CD4-positive, alpha-beta T cell treated with Interleukin-17A for 4 hours (primary cell): ENCODE results near the gene C16orf87.
A peak's percentile ranks its signal among the peaks of the same experiment; 100 is the strongest.

Experiments
- DNase-seq: peaks from one replicate; pipeline ENCODE4 v3.0.0-alpha.2; 2020; ENCODE audit warnings: mixed read lengths

C16orf87 gene

DNA sequence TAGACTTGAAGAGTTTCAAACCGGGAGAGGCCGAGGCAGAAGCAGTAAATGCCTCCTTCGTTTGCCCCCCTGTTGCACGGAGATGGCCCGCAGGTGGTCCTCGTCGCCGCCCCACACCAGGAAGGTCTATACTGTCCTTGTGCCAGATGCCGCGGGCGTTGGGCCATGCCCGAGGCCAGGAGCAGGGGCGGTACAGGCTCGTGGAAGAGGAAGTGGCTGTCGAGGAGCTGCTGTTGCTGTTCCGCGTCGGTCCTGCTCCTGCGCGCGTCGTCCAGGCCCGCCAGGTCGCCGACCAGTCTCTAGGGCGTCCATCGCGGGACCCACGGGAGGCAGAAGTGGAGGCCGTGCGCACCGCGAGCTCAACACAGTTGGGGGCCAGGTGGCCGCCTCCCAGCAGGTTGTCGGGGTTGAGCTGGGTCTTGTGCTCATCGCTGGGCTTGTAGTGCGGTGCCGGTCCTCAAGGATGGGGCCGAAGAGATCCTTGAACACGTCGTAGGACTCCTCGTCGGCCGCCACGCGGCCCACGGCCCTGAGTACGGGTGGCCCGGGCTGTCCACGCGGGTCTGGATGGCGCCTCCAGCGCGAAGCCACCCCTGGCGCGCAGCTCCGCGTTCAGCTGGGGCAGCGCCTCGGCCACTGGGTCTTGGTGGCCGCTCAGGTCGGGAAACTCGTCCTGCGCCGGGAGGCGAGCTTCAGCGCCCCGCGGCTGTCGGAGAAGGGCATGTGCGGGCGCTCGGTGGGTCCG is 13.1 kb upstream of the C16orf87 start:
- no peak for DNase-seq

DNA sequence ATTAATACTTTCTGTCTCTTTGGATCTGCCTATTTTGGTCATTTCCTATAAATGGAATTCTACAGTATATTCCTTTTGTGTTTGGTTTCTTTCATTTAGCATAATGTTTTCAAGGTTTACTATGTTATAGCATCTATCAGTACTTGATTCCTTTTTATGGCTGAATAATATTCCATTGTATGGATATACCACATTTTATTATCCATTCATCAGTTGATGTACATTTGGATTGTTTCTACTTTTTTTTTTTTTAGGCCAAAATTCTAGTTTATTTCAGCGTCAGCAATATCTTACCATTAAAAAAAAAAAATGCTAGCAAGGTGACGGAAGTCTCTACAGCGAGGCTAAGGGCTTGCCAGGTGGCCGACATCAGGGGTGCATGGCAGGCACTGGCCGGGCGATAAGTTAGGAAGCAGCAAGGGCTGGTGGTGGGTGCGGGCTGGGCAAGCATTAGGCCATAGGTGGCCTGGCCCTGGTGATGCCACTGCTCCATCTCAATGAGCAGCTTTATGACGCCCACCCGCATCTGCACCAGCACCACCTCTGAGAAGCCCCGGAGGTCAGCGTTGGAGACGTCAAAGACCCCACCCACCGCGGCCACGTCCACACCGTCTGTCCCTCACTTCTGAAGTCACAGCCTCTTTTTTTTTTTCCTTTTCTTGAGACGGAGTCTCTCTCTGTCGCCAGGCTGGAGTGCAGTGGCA is 11.4 kb upstream of the C16orf87 start:
- no peak for DNase-seq

DNA sequence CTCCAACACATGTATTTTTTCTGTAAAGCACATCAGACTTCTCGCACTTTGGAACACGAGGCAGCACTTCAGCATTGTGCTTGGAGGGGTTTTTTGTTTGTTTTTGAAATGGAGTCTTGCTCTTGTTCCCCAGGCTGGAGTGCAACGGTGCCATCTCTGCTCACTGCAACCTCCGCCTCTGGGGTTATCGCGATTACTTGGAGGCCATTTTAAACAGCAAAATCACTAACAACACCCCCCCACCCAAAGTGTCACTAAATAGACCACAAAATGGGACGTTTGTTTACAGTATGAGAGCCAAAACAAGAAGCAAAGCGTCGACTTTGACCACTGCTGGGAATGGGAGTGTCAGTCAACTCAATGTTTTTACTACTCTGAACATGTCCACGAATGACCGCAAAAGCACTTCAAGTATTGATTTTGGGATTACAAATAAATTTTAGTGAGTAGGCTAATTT is 9.0 kb upstream of the C16orf87 start:
- DNase-seq = no peak

DNA sequence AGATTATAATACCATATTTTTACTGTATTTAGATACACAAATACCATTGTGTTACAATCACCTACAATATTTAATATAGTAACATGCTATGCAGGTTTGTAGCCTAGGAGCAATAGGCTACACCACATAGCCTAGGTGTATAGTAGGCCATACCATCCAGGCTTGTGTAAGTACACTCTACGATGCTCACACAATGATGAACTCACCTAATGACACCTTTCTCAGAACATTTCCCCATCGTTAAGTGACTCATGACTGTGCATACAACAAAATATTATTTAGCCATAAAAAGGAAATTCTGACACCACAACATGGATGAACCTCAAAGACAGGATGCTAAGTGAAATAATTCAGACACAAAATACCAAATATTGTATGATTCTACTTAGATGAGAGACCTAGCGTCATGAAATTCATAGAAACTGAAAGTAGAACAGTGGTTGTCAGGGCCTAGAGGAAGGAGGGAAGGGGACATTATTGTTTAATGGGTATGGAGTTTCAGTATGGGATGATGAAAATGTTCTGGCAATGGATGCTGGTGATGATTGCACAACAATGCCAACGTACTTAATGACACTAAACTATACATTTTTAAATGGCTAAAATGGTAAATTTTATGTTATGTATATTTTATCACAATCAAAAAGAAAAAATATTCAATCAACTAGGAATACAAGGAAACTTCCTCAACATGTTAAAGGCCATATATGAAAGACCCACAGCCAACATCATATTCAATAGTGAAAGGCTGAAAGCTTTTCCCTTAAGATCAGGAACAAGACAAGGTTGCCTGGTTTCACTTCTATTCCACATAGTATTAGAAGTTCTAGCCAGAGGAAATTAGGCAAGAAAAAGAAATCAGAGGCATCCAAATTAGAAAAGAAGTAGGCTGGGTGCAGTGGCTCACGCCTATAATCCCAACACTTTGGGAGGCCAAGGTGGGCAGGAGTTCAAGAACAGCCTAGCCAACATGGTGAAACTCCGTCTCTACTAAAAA is 5.9 kb upstream of the C16orf87 start:
- DNase-seq = no peak

DNA sequence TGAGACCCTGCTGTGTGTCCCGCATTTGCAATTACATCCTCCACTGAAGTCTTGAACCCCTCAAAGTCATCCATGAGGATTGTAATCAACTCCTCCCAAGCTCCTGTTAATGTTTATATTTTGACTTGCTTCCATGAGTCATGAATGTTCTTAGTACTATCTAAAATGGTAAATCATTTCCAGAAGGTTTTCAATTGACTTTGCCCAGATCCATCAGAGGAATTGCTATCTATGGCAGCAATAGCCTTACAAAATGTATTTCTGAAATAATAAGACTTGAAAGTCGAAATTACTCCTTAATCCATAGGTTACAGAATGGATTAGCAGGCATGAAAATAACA is 2.5 kb upstream of the C16orf87 start:
- DNase-seq = no peak

DNA sequence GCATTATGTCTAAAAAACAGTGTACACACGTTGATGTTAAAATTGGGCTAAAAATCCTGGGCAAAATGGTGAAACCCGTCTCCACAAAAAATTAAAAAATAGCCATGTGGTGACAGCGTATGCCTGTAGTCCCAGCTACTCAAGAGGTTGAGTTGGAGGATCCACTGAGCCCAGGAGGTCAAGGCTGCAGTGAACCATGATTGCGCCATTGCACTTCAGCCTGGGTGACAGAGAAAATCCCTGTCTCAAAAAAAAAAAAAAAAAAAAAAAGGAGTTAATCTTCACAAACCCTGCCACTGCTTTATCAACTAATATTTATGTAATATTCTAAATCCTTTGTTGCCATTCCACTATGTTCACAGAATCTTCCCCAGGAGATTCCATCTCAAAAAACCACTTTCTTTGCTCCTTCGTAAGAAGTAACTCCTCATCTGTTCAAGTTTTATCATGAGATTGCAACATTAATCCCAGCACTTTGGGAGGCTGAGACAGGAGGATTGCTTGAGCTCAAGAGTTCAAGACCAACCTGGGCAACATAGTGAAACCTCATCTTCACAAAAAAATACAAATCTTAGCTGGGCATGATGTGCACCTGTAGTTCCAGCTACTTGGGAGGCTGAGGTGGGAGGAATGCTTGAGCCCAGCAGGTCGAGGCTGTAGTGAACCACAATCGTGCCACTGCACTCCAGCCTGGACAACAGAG is 1.9 kb upstream of the C16orf87 start:
- DNase-seq = no peak

DNA sequence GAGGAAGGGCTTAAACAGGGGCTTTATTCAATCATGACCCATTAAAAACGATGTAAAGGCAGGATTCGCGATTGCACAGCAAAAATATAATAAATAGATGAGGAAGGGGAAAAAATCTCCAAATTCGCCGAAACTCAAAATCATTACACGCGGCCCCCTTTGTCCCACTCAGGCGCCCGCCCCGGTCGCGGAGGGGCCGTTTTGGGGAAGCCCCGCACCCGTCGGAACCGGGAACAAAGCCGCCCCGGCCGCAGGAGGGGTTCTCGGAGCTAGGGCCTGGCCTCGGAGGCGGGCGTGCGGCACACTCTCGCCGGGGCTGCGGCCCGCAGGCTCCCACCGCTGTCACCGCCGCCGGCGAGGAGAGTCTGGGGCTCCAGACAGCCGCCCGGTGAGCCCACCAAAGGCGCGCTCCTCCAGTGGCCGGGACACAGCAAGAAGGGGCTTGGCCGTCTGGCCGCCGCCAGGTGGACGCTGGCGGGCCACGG is 521 bp downstream of the C16orf87 start:
- DNase-seq = peak; percentile 49

DNA sequence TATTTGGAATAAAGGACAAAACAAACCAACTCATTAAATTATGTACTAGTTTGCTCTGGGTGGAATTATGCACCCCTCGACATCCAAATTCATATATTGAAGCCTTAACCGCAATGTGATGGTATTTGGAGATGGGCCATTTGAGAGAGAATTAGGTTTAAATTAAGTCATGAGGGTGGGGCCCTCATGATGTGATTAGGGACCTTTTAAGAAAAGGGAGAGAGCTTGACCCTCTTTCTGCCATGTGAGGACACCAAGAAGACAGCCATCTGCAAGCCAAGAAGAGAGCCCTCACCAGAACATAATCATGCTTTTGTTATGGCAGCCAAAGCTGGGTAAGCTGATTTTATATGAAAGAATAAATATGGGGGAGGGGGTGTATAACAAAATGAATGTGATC is 2.0 kb downstream of the C16orf87 start:
- no peak for DNase-seq

DNA sequence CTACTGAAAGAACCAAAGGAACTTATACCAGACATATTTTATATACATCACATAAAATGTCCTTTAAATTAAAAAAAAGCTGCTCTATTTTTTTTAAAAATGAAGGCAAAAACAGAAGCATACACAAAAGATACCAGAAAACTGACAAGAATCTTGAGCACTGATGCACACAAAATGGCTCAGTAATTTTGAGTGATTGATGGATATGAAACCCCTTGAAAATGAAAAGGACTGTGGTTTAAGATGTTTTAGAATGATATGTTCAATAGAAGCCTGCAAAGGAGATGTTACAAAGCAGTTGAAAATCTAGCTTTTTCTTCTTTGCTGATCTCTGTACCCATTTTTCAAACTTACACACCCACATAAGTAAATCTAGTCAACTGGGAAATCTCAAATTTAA is 2.7 kb downstream of the C16orf87 start:
- no peak for DNase-seq

DNA sequence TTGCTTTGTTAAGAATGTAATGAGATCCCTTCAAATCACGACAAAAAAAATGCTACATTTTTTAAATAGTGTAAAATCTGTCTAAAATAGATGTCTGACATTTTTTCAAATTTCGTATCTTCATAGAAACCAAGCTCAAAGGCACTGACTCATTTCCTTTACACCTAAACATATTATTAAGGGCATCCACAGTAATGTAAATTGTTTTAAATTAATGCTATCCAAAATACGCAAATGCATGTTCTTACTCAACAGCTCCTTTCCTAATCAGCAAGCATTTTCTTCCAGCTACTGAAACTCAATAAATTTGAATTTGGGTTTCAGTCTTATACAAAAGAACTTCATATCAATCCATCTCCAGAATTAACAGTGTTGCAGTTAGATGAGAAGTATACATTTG is 4.3 kb downstream of the C16orf87 start:
- no peak for DNase-seq

DNA sequence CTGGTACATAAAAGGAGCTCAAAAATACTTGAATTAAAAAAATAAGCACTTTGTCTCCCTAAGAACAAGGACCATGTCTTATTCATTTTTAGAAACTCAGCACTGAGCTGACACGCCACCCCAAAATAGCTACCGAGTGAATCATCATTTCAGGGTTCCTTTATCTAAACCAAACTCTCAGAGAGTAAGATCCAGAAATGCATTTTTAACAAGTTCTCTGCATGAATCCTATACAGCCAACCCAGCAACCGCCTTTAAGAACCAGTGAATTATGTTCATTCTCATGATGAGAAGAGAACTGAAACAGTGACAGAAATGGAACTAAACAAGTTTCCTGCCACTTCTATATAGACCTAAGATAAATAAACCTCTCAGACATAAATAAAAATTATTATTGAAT is 8.7 kb downstream of the C16orf87 start:
- DNase-seq = no peak

DNA sequence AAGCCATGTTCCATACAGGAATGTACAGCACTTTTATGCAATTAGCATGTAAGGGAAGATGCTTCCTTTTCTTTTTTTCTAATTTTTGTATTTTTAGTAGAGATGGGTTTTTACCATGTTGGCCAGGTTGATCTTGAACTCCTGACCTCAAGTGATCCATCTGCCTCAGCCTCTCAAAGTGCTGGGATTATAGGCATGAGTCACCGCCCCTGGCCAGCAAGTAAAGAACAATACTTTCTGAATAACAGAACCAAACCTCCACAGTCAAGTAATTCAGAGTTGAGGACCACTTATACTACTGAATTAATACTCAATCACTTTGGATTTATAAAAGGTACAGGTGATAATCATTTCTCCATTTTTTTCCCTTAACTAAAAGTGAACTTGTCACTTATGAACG is 13.0 kb downstream of the C16orf87 start:
- peak; percentile 10 for DNase-seq

DNA sequence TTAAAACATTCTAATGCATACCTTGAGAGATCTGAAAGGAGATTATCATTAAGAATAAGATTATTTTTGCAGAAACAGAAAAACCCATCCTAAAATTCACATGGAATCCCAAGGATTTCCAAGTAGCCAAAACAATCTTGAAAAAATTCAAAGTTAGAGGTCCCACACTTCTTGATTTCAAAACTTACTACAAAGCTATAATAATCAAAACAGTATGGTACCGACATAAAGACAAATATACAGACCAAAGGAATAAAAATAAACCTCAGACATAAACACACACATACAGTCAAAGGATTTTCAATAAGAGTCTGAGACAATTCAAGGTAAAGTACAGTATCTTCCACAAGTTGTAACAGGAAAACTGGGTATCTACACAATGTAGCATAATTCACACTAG is 16.2 kb downstream of the C16orf87 start:
- DNase-seq = no peak

DNA sequence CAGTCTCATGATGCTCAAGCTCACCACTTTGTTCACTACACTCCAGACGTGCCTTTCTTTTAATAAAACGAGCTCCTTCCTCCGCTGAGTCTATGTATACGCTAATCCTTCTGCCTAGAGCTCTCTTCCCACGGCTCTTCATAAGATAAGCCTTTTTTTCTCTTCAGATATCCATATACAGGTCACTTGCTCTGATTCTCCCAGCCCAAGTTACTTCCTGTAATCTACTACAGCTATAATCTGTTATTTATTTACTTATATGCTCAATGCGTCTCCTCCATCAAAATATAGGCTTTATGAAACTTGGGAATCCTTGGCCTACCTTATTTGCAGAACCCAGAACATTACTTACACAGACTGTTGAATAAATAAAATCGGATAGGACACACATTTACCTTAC is 17.4 kb downstream of the C16orf87 start:
- no peak for DNase-seq

DNA sequence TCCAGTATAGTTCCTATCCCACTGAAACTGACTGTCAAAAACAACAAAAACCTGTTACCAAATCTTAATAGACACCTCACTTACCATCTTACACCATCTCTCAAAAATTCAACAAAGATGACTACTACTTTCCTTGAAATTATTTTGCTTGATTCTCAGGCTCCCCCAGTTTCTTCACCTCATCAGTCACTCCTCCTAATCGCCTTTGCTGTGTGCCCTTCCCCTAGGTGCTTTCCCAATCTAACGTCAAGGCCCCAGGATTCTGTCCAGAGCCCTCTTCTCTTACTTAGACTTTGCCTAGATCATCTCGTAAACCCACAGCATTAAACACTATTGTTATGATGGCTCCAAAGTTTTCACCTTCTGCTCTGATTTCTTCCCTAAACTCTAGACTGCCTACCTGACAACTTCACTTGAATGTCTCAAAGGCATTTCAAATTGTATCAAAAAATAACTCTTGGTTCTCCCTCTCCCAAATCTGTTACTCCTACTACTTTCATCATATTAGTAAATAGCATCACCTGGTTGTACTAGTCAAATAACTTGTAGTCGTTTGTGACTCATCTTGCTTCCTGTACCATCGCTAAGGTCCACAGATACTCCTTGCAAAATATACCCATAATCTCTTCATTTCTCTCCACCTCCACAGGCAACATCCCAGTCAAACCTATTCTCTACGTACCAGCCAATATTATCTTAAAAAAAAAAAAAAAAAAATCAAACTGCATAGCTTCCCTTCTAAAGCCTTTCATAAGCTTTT is 18.0 kb downstream of the C16orf87 start:
- DNase-seq = no peak

DNA sequence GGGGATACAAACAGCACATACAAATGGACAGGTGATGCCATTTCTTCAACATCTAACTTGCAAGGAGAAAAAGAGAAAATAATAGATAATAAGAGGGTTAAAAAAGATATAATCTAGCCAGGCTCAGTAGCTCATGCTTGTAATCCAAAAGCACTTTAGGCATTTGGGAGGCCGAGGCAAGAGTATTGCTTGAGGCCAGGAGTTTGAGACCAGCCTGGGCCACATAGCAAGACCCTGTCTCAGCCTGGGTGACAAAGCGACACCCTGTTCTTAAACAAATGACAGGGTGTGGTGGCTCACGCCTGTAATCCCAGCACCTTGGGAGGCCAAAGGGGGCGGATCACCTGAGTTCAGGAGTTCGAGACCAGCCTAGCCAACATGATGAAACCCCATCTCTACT is 19.3 kb downstream of the C16orf87 start:
- no peak for DNase-seq

DNA sequence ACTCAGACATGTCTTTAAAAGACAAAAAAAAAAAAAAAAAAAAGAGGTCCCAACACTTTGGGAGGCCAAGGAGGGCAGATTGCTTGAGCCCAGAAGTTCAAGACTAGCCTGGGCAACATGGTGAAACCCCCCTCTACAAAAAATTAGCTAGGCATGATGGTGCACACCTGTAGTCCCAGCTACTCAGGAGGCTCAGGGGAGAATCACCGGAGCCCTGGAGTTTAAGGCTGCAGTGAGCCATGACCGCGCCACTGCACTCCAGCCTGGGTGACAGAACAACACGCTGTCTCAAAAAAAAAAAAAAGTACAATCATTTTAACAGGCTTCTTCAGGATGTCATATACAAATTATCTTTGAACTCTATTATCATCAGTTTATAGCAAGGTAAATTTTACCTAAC is 22.0 kb downstream of the C16orf87 start:
- DNase-seq = no peak

DNA sequence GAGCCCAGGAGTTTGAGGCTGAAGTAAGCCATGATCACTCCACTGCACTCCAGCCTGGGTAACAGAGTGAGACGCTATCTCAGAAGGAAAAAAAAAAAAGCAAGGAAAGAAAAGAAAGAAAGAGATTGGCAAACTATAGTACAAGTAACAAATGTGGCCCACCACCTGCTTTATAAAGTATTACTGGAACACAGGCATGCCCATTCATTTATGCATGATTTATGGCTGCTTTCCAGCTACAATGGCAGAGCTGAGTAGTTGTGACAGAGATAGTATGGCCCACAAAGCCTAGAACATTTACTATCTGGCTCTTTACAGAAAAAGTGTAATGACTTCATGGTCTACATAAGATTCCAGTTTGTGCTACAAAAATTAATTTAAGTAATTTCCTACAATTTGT is 23.6 kb downstream of the C16orf87 start:
- DNase-seq = no peak

DNA sequence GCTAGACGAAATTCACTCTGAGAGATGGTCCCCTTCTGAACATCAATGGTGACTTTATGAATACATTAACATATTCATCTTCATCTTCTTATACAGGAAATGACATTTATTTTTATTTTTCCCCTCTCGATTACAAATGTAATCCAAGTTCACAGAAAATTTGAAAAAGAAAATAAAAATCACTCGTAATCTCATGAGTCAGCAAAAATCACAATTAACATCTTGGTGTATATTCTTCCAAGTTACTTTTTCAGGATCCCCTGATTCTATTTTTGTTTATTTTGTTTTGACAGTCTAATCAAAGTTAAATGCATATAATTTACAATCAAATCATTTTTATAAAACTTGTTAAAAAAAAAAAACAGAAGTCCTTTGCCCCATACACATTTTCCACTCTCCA is 27.6 kb downstream of the C16orf87 start:
- no peak for DNase-seq

DNA sequence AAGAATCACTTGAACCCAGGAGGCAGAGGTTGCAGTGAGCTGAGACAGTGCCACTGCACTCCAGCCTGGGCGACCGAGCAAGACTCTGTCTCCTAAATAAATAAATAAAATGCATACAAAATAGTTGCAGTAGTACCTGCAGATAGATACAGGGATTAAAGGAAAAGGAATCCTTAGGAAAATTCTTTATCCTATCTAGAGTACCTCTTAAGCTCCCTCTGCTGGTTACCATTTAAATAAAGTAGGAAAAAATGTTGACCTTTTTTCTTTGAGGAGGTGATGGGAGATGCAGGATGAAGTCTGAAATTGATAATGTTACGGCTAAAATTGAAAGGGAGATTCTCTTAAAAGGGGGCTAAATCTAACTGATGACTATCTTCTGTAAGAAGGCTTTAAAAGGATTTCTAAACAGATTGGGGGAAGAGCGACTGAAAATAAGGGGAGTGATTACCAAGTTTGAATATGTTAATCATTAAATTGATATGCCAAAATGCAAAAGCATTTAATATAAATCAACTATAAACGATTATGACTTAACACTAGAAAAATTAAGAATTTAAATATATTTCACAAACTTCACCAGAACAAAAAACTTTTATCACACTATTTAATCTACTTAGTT is 29.4 kb downstream of the C16orf87 start:
- DNase-seq = no peak

DNA sequence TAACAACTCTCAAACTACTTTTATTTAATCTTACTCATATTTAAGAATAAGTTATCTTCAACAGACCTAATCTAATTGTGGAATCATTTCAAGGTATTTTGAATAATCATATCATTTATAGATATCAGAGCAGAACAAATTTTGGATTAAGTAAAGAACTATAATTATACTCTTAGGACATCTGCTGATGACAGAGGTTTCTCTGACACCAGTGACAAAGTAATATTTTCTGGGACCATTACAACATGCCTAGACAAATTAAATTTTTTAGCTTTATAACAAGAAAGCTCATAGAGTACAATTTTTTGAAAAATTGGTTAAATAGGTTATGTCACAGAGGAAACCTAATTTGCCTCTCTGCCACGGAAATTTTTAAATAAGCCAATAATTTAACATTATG is 30.5 kb downstream of the C16orf87 start:
- DNase-seq = no peak
